SK-N-SH (cell line): Measurements from ENCODE around the gene UMOD. TPM values are rescaled to one million over a fixed set of nuclear protein-coding genes. Genes with fewer than 3 reads are reported as not detected.

Experiments used
- CTCF ChIA-PET: fragments of 300-600, 350-600 bp; formaldehyde crosslinking; extraction: SDS; loops from one replicate; lab custom pipeline; 2021; lab: Yijun Ruan, JAX
- POLR2A ChIA-PET: fragments of 350-600 bp; sonication (Branson Sonifier 250); formaldehyde crosslinking; extraction: SDS; loops from one replicate; lab custom pipeline; 2020; ENCODE audit warnings: antibody characterized with exemption, inconsistent platforms; lab: Yijun Ruan, JAX
- DNase-seq: peaks from one replicate; pipeline ENCODE4 v3.0.0; 2012
- H2AFZ ChIP-seq: fragments of 200-600 bp; sonication (generic); 2 replicates; pipeline ENCODE4 v1.8.1; 2016; ENCODE audit warnings: antibody characterized with exemption, mild to moderate bottlenecking, low read depth
- H3F3A ChIP-seq: fragments of 200-600 bp; sonication (generic); replicated peaks from 2 replicates; pipeline ENCODE3; 2016; ENCODE audit warnings: antibody characterized with exemption, mild to moderate bottlenecking; ENCODE audit not compliant: insufficient read depth
- H3K27ac ChIP-seq, 2 experiments: fragments of 200-500 bp in 1 of 2; fragments of 200-600 bp in 1 of 2; sonication (Bioruptor generic) in 1 of 2; sonication (generic), shearing (Covaris generic) in 1 of 2; 2 replicates each; pipeline versions ENCODE4 v1.5.1 to v1.6.1; 2014 to 2016; ENCODE audit warnings: low read depth in 2 of 2, inconsistent platforms in 1 of 2, low read length in 1 of 2, mild to moderate bottlenecking in 1 of 2, mixed read lengths in 1 of 2
- H3K27me3 ChIP-seq: fragments of 200-600 bp; sonication (generic), shearing (Covaris generic); 2 replicates; pipeline ENCODE4 v1.6.1; 2016; ENCODE audit warnings: mixed run types; ENCODE audit not compliant: insufficient read depth
- H3K36me3 ChIP-seq, 2 experiments: fragments of 200-500 bp in 1 of 2; fragments of 200-600 bp in 1 of 2; sonication (Bioruptor generic) in 1 of 2; sonication (generic) in 1 of 2; replicated peaks in 1 of 2; 2 replicates each; pipeline versions ENCODE3 to v1.5.1; 2014 to 2016; ENCODE audit warnings: low read length in 1 of 2, mild to moderate bottlenecking in 1 of 2; ENCODE audit not compliant: insufficient read depth in 2 of 2, control insufficient read depth in 1 of 2
- H3K4me1 ChIP-seq, 2 experiments: fragments of 200-500 bp in 1 of 2; fragments of 200-600 bp in 1 of 2; sonication (Bioruptor generic) in 1 of 2; sonication (generic), shearing (Covaris generic) in 1 of 2; 2 replicates each; pipeline versions ENCODE4 v1.5.1 to v1.6.1; 2014 to 2016; ENCODE audit warnings: low read depth in 1 of 2, low read length in 1 of 2, mixed run types in 1 of 2; ENCODE audit not compliant: insufficient read depth in 2 of 2, control insufficient read depth in 1 of 2
- H3K4me2 ChIP-seq: fragments of 200-600 bp; sonication (generic), shearing (Covaris generic); 2 replicates; pipeline ENCODE4 v1.6.1; 2017; ENCODE audit warnings: mixed run types
- H3K4me3 ChIP-seq, 2 experiments: fragments of 200-500 bp in 1 of 2; fragments of 200-600 bp in 1 of 2; sonication (Bioruptor generic) in 1 of 2; sonication (generic), shearing (Covaris generic) in 1 of 2; 2 replicates each; pipeline versions ENCODE4 v1.5.1 to v1.8.1; 2014 to 2016; ENCODE audit warnings: low read depth in 2 of 2, inconsistent platforms in 1 of 2, low read length in 1 of 2, mild to moderate bottlenecking in 1 of 2, mixed read lengths in 1 of 2, moderate library complexity in 1 of 2
- H3K79me2 ChIP-seq: fragments of 200-600 bp; sonication (generic); 2 replicates; pipeline ENCODE4 v1.8.1; 2017; ENCODE audit warnings: mild to moderate bottlenecking; ENCODE audit not compliant: insufficient read depth
- H3K9ac ChIP-seq: fragments of 200-600 bp; sonication (generic); 2 replicates; pipeline ENCODE4 v1.6.1; 2017; ENCODE audit warnings: mixed run types
- H3K9me2 ChIP-seq: fragments of 200-600 bp; sonication (generic); 2 replicates; pipeline ENCODE4 v1.6.1; 2017; ENCODE audit warnings: mixed run types
- H3K9me3 ChIP-seq: fragments of 200-600 bp; sonication (generic); 2 replicates; pipeline ENCODE4 v1.6.1; 2017; ENCODE audit warnings: mixed run types, mild to moderate bottlenecking, moderate library complexity
- H4K20me1 ChIP-seq: fragments of 200-600 bp; sonication (generic); 2 replicates; pipeline ENCODE4 v1.6.1; 2017; ENCODE audit warnings: mild to moderate bottlenecking, mixed run types; ENCODE audit not compliant: insufficient read depth
- ELF1 ChIP-seq: IDR thresholded peaks from 2 replicates; pipeline ENCODE4 v1.4.0; 2012
- EZH2phosphoT487 ChIP-seq: fragments of 200-600 bp; sonication (generic); IDR thresholded peaks from 2 replicates; pipeline ENCODE4 v1.6.1; 2017; ENCODE audit warnings: low read depth, mixed run types, mild to moderate bottlenecking, antibody characterized with exemption, moderate library complexity, borderline replicate concordance
- FOSL2 ChIP-seq: IDR thresholded peaks from 2 replicates; pipeline ENCODE4 v1.4.0; 2012; ENCODE audit warnings: low read depth, mild to moderate bottlenecking, moderate library complexity, borderline replicate concordance
- FOXM1 ChIP-seq: IDR thresholded peaks from 2 replicates; pipeline ENCODE4 v1.4.0; 2012; ENCODE audit warnings: low read depth, mild to moderate bottlenecking
- GABPA ChIP-seq: IDR thresholded peaks from 2 replicates; pipeline ENCODE4 v1.4.0; 2012; ENCODE audit warnings: low read depth, mild to moderate bottlenecking
- JUND ChIP-seq: IDR thresholded peaks from 2 replicates; pipeline ENCODE4 v1.4.0; 2012
- MEF2A ChIP-seq: IDR thresholded peaks from 2 replicates; pipeline ENCODE4 v1.4.0; 2012; ENCODE audit warnings: low read depth, borderline replicate concordance
- MXI1 ChIP-seq: IDR thresholded peaks from 2 replicates; pipeline ENCODE4 v1.6.1; 2012; ENCODE audit warnings: mild to moderate bottlenecking, low read depth, low read length, improper control_type of control experiment
- NRF1 ChIP-seq: IDR thresholded peaks from 2 replicates; pipeline ENCODE4 v1.6.1; 2012; ENCODE audit warnings: low read depth, mild to moderate bottlenecking, low read length
- POLR2AphosphoS5 ChIP-seq: IDR thresholded peaks from 2 replicates; pipeline ENCODE4 v1.6.1; 2012; ENCODE audit warnings: low read depth, low read length
- RCOR1 ChIP-seq: fragments of 150-350 bp; IDR thresholded peaks from 2 replicates; pipeline ENCODE4 v1.6.1; 2017; ENCODE audit warnings: antibody characterized with exemption, low read length
- RXRA ChIP-seq: IDR thresholded peaks from 2 replicates; pipeline ENCODE4 v1.4.0; 2012; ENCODE audit warnings: low read depth, mild to moderate bottlenecking, borderline replicate concordance
- SIN3A ChIP-seq: IDR thresholded peaks from 2 replicates; pipeline ENCODE4 v1.6.1; 2012; ENCODE audit warnings: low read depth, mild to moderate bottlenecking, low read length, moderate library complexity, borderline replicate concordance
- TAF1 ChIP-seq: IDR thresholded peaks from 2 replicates; pipeline ENCODE4 v1.6.1; 2012; ENCODE audit warnings: low read depth, mild to moderate bottlenecking, low read length, moderate library complexity, borderline replicate concordance
- YY1 ChIP-seq: IDR thresholded peaks from 2 replicates; pipeline ENCODE4 v1.4.0; 2012; ENCODE audit warnings: low read depth, mild to moderate bottlenecking
- WGBS: methylation state at CpG from one replicate; pipeline ENCODE4 v1.1.6; 2017; ENCODE audit warnings: low lambda C conversion rate; 5-methylcytosine and 5-hydroxymethylcytosine counted together
- polyA plus RNA-seq, 3 experiments: library from polyadenylated mRNA; depleted of rRNA; stranded (reverse); fragments of >200 nt; gene quantifications; 2 replicates each; pipeline ENCODE4 v1.2.3, GENCODE V29; 2012

The UMOD gene
- polyA plus RNA-seq, 1 of the 3 experiments (the other 2 are of a cell fraction) = not detected

DNA sequence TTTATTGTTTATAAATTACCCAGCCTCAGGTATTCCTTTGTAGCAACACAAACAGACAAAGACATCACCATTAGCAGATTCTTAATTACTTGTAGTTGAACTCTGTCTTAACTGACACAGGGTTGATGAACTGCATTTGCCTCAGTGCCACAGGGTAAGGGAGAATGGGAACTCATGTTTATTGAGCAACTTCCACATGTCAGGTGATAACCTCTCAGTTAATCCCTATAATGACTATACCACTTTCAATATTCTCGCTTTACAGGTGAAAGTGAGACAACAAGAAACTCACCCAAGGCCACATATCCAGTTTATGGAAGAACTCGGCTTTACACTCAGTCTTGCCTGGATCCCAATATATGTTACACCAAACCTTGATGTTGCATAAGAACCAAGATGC is 43.4 kb upstream of the UMOD start:
- Histone ChIP-seq H2AFZ (no peak overlapping the region), H3K27ac (no peak overlapping the region), H3K4me1 (no peaks in the 10 kb centered on the region), H3K79me2 (no peaks in the 10 kb centered on the region), H3K4me3 (no peak overlapping the region), H3F3A (no peaks in the 10 kb centered on the region), H3K4me2 (no peak overlapping the region), H4K20me1 (no peaks in the 10 kb centered on the region), H3K9ac (no peak overlapping the region), H3K27me3 (no peaks in the 10 kb centered on the region), H3K9me3 (no peaks in the 10 kb centered on the region), H3K9me2 (no peaks in the 10 kb centered on the region), H3K36me3 (no peaks in the 10 kb centered on the region)
- DNase-seq = no peak
- POLR2A ChIA-PET = no interaction called here
- CTCF ChIA-PET = interaction anchor here (1.2 to 8.0 kb wide), 2 partner anchors 11 to 96 kb away, joined by 3 to 61 read pairs; no protein-coding TSS in a partner anchor
- 11% methylated on average over 2 of the region's 2 CpGs for WGBS
- no peak for TF ChIP-seq SIN3A
- TF ChIP-seq NRF1 = no peak
- TF ChIP-seq TAF1 = no peak
- no peak for TF ChIP-seq GABPA
- no peak for TF ChIP-seq YY1
- TF ChIP-seq POLR2AphosphoS5 = no peak
- no peak for TF ChIP-seq RCOR1
- no peak for TF ChIP-seq MXI1

DNA sequence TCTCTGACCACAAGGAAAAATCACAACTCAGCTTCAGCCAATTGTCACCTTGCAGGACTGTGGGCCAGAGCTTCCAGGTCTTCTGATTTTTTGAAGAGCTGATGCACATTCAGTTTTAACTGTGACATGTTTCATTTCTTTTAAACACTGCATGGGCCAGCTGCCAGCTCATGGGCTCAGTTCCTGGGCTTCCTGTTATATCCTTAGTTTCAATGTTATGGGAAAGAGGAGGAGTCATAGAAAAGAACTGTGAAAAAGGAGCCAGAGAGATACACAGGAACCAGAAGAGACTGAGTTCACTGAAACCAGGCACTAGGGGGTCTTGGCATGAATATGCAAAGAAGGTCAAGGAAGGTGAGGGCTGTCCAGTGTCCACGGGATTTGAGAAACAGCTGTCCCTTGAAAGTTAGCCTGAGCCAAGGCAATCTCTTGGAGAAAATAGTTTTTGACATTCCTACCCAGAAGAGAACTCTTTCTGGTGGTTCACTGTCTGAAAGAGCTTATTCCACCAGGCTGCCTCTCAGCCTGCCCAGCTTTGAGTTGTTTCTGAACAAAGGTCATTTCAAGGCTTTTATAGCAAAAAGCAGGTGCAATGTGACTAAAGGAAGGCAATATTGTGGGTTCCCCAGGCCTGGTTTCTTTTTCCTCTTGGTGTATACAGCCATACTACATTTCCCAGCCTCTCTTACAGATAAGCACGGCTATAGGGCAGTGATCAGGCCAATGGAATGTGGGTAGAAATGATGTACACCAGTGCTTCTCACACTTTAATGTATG is 41.5 kb upstream of the UMOD start:
- H3K4me1 ChIP-seq = no peaks in the 10 kb centered on the region
- H3K4me3 ChIP-seq = no peak overlapping the region
- H3F3A ChIP-seq = no peaks in the 10 kb centered on the region
- no peak overlapping the region for H3K4me2 ChIP-seq
- H2AFZ ChIP-seq = no peak overlapping the region
- ChIA-PET POLR2A (no interaction called here), CTCF (interaction anchor here (0.7 to 8.0 kb wide), 5 partner anchors 9 to 495 kb away, joined by 3 to 61 read pairs (median 3); no protein-coding TSS in a partner anchor)
- no peak overlapping the region for H3K9ac ChIP-seq
- DNase-seq = no peak
- H3K79me2 ChIP-seq = no peaks in the 10 kb centered on the region
- no peaks in the 10 kb centered on the region for H4K20me1 ChIP-seq
- H3K27me3 ChIP-seq = no peaks in the 10 kb centered on the region
- no peaks in the 10 kb centered on the region for H3K9me2 ChIP-seq
- no peak overlapping the region for H3K27ac ChIP-seq
- H3K36me3 ChIP-seq = no peaks in the 10 kb centered on the region
- TF ChIP-seq EZH2phosphoT487 (no peak), YY1 (no peak), ELF1 (no peak), RXRA (no peak), TAF1 (no peak), JUND (no peak), MEF2A (no peak), FOXM1 (no peak), FOSL2 (no peak), SIN3A (no peak)
- WGBS = 7% methylated on average over 2 of the region's 2 CpGs
- H3K9me3 ChIP-seq = no peaks in the 10 kb centered on the region
